Brain pericyte (primary cell): ENCODE data around the gene FHIP2A.
"Not testable (repeated sequence)": the region's sequence is repeated elsewhere in the genome, so short reads cannot be mapped to it uniquely, and the experiment has no call there.

Experiments
- DNase-seq: peaks from one replicate; pipeline ENCODE4 v3.0.0-alpha.2; 2012; ENCODE audit warnings: low read depth, low spot score

Gene FHIP2A

GRCh38 chr10:114857288-114857565, 35.6 kb downstream of the FHIP2A start:
- not testable (repeated sequence) for DNase-seq

- DNase-seq = no peak
Measured at GRCh38 chr10:114857922-114858629, 36.5 kb downstream of the FHIP2A start.

DNA sequence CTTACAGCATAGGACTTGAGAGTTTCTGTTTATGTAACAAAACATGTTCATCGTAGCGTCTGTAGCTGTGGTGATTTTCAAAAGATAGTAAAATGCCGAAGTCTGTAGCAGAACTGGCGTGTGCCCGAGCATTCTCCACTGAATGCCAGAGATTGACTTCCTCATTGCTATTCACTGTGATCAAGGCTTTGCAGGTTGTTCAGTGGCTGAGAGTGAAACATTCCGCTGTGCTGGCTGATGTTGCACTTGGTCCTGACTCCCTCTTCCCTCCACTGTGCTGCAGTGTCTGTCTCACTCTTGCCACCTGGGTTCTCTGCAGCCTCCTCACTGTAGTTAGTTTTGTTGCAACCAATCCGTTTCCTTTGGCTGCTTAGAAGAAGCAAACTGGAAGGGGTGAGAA, 37.6 kb downstream of the FHIP2A start:
- DNase-seq = no peak

DNA sequence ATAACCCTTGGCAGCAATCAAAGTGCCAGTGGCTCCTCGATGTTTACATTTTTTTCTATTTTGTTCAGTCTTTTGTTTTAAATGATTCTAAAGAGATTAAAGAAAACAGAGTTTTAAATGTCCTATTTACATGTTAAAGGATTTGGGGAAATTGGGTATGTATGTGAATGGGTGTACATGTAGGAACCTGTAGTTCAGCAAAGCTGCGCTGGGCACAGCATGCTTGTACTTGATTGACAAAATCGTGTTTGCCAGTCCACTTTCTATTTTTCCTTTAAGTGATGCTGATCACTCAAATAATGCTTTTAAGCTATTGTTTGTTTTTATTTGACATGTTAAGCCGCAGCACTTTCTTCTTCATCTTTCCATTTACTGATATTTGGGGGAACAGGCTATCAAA, 40.9 kb downstream of the FHIP2A start:
- DNase-seq = no peak

DNA sequence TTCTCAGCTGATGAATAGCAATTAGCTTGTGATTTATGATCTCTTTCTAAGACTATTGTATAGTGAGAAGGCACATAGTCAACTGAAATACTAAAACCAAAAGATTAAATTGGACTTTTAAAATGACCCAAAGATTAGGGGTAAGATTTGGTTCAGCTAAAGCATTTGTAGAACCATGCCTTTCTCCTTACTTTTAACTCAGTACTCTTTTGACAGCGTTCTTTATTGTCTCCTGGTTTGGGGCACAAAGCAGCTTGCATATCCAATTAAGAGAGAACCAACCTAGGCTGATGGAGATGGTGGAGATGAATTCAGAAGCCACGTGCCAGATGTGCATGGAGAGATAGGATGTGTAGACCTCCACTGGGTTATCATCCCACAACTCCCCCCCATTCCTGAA, 45.8 kb downstream of the FHIP2A start:
- DNase-seq = no peak

GRCh38 chr10:114868870-114869519, 47.4 kb downstream of the FHIP2A start:
- DNase-seq = no peak

DNA sequence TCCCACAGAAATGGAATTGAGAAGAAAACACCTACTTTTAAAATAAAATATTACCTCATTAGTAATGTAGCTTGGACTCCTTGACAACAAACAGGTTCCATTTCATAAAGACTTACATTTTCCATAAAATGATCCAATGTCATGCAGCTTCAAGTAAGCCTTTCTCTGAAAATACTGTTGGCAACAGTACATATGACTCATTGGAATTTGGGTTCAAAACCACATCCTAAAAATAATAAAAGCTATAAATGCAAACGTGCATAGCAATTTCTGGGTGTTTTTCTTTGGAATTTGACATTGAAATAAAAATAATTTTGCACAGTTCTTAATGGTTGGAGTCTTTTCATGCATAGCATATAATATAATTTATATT, 47.9 kb downstream of the FHIP2A start:
- peak; percentile 29 for DNase-seq

DNA sequence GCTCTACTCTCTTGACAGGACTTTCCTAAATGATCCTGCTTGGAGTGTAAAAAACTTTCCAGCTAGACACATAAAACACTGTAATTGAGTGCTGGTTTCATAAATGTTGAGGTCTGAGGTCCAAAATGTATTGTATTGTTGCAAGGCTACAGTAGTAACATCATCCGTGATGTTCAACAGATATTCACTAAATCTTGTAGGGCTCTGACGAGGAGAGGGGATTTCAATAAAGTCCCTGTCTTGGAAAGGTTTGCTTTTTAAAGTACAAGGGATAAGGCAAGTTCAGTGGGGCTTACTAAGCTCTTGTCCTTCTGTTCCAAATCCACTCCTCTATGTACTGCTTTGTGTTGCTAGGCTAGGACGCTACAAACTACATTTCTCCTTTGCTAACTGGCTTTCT, 48.9 kb downstream of the FHIP2A start:
- no peak for DNase-seq

DNA sequence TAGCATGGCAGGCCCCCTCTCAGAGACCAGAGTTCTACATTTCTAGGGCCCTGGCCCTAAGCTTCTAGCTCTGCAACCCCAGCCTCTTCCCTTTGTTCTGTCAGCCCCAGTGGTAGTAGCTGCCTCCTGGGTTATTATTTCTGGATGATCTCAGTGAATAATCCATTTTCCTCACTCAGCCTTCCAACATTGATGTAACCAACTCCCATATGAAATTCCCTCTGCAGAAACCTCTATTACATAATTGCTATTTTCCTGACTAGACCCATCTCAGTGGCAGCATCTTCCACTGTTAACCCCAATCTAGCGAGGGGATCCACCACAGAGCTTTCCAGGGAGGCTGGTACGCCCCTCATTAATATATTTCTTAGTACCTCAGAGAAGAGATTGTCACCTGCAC, 49.8 kb downstream of the FHIP2A start:
- no peak for DNase-seq
